ENCODE data around the gene MSRB3. TPM values are rescaled to one million over a fixed set of nuclear protein-coding genes. Genes with fewer than 3 reads are reported as not detected.

MSRB3 gene
- total and polyA plus RNA-seq, 2 donors (not counting 3 experiments of a cell fraction or from before 2014, with no cell fraction given) = 20.0 to 59.3 TPM

GRCh38 chr12:65497660-65498059 lies 219.2 kb downstream of the MSRB3 start:
- Histone ChIP-seq H2AFZ (ENCODE audit: low read depth, low read length) (no peak overlapping the region), H3K36me3 (ENCODE audit: control insufficient read depth in 2 of 2, extremely low read depth in 1 of 2, insufficient read depth in 2 of 2, low read length in 2 of 2) (no peaks in the 10 kb centered on the region), H3K4me1 (ENCODE audit: control insufficient read depth, extremely low read depth, insufficient read depth, low read length) (peaks cover 11% of the 10 kb centered on the region), H3K4me3 (replicated peaks in 1 of 3; ENCODE audit: insufficient read depth in 1 of 3, low read depth in 1 of 3, low read length in 3 of 3) (no peak overlapping the region), H3K4me2 (ENCODE audit: insufficient read depth, low read length) (no peak overlapping the region), H3K27ac (ENCODE audit: insufficient read depth, low read depth, low read length) (no peak overlapping the region), H3K9me1 (replicated peaks; ENCODE audit: control insufficient read depth, extremely low read depth, insufficient read depth, low read length) (no peaks in the 10 kb centered on the region), H3K27me3 (ENCODE audit: control insufficient read depth in 2 of 2, insufficient read depth in 2 of 2, low read length in 2 of 2) (no peaks in the 10 kb centered on the region), H3K9ac (replicated peaks; ENCODE audit: extremely low read depth, insufficient read depth, low read length) (no peak overlapping the region), H3K9me3 (replicated peaks; ENCODE audit: control insufficient read depth, insufficient read depth, low read length) (no peaks in the 10 kb centered on the region), H3K79me2 (ENCODE audit: control insufficient read depth, insufficient read depth, low read length) (no peaks in the 10 kb centered on the region), H4K20me1 (replicated peaks; ENCODE audit: control insufficient read depth, extremely low read depth, insufficient read depth, low read length) (no peaks in the 10 kb centered on the region)
- dilution Hi-C loops (cut with MboI; ENCODE audit: extremely low pct_ligation_motif_present, low sequenced_read_pairs) (no loop called here), intact Hi-C loops (cut with micrococcal nuclease) (no loop called here)
- no peak for TF ChIP-seq CTCF (IDR thresholded peaks at IDR 0.05; ENCODE audit: extremely low read depth in 1 of 2, insufficient read depth in 1 of 2, low read depth in 1 of 2, low read length in 2 of 2)
- no peak for TF ChIP-seq POLR2A (IDR thresholded peaks at IDR 0.05; ENCODE audit: low read depth, low read length)
- no peak for TF ChIP-seq MYC (IDR thresholded peaks at IDR 0.05; ENCODE audit: low read depth, low read length)
- TF ChIP-seq EZH2 (IDR thresholded peaks at IDR 0.05; ENCODE audit: borderline replicate concordance, low read depth, low read length, severe bottlenecking) = no peak
- TF ChIP-seq FOS (IDR thresholded peaks at IDR 0.05; ENCODE audit: borderline replicate concordance, insufficient read depth, low read length) = no peak
- no peak for TF ChIP-seq GATA2 (IDR thresholded peaks at IDR 0.05; ENCODE audit: insufficient read depth, insufficient read length, low read depth, low read length)
- TF ChIP-seq MAX (IDR thresholded peaks at IDR 0.05; ENCODE audit: insufficient read depth, insufficient read length) = no peak
- no peak for TF ChIP-seq POLR2AphosphoS5 (IDR thresholded peaks at IDR 0.05; ENCODE audit: insufficient read depth, low read depth, low read length)
- TF ChIP-seq JUN (IDR thresholded peaks at IDR 0.05; ENCODE audit: borderline replicate concordance, insufficient read depth, insufficient read length, low read depth) = no peak
- CTCF ChIA-PET = interaction anchor here (0.8 to 1.4 kb wide), 2 partner anchors 105 to 114 kb away, joined by 3 to 6 read pairs; no protein-coding TSS in a partner anchor
- DNase-seq (ENCODE audit: low read depth, low spot score) (no peak), FAIRE-seq (no peak)
- POLR2A ChIA-PET = no interaction called here
- no TSS peak for BruUV-seq (replicated peaks)
